ENCODE results near the gene ISL1.

ISL1 gene

DNA sequence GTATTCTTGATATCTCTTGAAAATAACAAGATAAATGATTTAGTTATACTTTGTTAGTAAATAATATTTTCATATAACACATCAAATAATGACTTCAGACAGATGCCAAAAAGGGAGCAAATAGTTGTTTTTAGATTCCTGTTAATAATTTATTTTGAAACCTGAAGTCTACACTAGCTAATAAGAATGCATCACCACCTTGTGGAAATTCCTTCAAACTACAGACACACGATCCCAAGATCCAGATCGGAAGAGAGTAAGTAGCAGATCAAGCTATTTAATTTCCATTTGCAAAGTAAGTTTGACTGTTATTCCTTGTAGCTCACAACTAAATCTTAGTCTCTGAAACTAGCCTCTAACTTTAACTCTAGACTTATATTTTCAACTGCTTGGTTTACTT, 35.5 kb upstream of the ISL1 start:
- TF ChIP-seq FOXP2 (optimal IDR thresholded peaks at IDR 0.05; ENCODE audit: borderline replicate concordance, extremely low read depth, extremely low read length, insufficient read depth), result no peak
- no peak for TF ChIP-seq SIN3A (IDR thresholded peaks at IDR 0.05; ENCODE audit: borderline replicate concordance, insufficient read depth, low read length)
- no peak for TF ChIP-seq TAF1 (IDR thresholded peaks at IDR 0.05; ENCODE audit: borderline replicate concordance, insufficient read depth, low read length)
- no peak for TF ChIP-seq POLR2AphosphoS5 (IDR thresholded peaks at IDR 0.05; ENCODE audit: low read depth, low read length)
- TF ChIP-seq, protein P1, sequence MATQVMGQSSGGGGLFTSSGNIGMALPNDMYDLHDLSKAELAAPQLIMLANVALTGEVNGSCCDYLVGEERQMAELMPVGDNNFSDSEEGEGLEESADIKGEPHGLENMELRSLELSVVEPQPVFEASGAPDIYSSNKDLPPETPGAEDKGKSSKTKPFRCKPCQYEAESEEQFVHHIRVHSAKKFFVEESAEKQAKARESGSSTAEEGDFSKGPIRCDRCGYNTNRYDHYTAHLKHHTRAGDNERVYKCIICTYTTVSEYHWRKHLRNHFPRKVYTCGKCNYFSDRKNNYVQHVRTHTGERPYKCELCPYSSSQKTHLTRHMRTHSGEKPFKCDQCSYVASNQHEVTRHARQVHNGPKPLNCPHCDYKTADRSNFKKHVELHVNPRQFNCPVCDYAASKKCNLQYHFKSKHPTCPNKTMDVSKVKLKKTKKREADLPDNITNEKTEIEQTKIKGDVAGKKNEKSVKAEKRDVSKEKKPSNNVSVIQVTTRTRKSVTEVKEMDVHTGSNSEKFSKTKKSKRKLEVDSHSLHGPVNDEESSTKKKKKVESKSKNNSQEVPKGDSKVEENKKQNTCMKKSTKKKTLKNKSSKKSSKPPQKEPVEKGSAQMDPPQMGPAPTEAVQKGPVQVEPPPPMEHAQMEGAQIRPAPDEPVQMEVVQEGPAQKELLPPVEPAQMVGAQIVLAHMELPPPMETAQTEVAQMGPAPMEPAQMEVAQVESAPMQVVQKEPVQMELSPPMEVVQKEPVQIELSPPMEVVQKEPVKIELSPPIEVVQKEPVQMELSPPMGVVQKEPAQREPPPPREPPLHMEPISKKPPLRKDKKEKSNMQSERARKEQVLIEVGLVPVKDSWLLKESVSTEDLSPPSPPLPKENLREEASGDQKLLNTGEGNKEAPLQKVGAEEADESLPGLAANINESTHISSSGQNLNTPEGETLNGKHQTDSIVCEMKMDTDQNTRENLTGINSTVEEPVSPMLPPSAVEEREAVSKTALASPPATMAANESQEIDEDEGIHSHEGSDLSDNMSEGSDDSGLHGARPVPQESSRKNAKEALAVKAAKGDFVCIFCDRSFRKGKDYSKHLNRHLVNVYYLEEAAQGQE (IDR thresholded peaks at IDR 0.05; ENCODE audit: insufficient read depth in 1 of 2, low read depth in 2 of 2, low read length in 2 of 2), result no peak

GRCh38 chr5:51371052-51371451, 12.2 kb upstream of the ISL1 start:
- TF ChIP-seq SIN3A (IDR thresholded peaks at IDR 0.05; ENCODE audit: borderline replicate concordance, insufficient read depth, low read length) (no peak), POLR2AphosphoS5 (IDR thresholded peaks at IDR 0.05; ENCODE audit: low read depth, low read length) (no peak), TAF1 (IDR thresholded peaks at IDR 0.05; ENCODE audit: borderline replicate concordance, insufficient read depth, low read length) (no peak), FOXP2 (optimal IDR thresholded peaks at IDR 0.05; ENCODE audit: borderline replicate concordance, extremely low read depth, extremely low read length, insufficient read depth) (no peak)
- TF ChIP-seq, protein P1 (IDR thresholded peaks at IDR 0.05; ENCODE audit: insufficient read depth in 1 of 2, low read depth in 2 of 2, low read length in 2 of 2), result no peak

- TF ChIP-seq TAF1 (IDR thresholded peaks at IDR 0.05; ENCODE audit: borderline replicate concordance, insufficient read depth, low read length) (no peak), SIN3A (IDR thresholded peaks at IDR 0.05; ENCODE audit: borderline replicate concordance, insufficient read depth, low read length) (no peak), POLR2AphosphoS5 (IDR thresholded peaks at IDR 0.05; ENCODE audit: low read depth, low read length) (no peak), FOXP2 (optimal IDR thresholded peaks at IDR 0.05; ENCODE audit: borderline replicate concordance, extremely low read depth, extremely low read length, insufficient read depth) (no peak)
- TF ChIP-seq, protein P1 (IDR thresholded peaks at IDR 0.05; ENCODE audit: insufficient read depth in 1 of 2, low read depth in 2 of 2, low read length in 2 of 2), result no peak
Measured at GRCh38 chr5:51373880-51374523, 9.2 kb upstream of the ISL1 start.

DNA sequence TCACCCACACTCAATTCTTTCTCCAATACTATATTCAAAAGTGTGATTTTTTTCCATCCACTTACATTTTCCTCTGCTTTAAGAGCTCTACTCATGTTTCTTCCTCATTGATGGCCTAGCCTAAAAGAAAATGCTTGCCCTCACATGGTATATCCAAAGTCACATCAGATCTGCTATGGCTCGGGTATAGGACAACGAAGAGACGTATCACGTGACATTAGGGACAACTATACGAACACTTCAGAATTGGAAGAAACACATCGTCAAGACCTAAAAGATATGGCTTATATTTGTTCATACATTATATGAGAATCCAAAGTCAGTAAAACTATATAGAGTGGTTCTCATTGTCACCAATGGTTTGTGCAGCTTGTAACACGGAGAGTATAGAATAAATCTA, 8.2 kb upstream of the ISL1 start:
- TF ChIP-seq, protein P1 (IDR thresholded peaks at IDR 0.05; ENCODE audit: insufficient read depth in 1 of 2, low read depth in 2 of 2, low read length in 2 of 2), result no peak
- no peak for TF ChIP-seq SIN3A (IDR thresholded peaks at IDR 0.05; ENCODE audit: borderline replicate concordance, insufficient read depth, low read length)

DNA sequence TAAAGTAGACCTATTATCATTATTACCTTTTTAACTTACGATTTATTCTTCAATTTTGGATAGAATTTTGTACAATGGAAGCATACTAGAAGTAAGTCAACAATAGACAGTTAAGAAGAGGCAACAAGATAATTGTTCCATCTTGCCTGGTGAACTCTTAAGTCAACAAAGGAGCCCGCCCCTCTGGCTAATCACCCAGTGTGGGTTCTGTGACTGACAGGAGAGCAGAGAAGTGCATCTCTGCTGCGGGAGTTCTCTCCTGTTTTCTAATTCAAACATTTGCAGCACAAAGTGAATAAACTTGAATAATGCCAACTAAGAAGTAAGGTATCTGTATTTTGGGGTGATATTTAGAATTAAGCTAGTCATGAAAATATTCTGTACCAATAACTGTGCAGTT, 6.7 kb upstream of the ISL1 start:
- TF ChIP-seq POLR2AphosphoS5 (IDR thresholded peaks at IDR 0.05; ENCODE audit: low read depth, low read length) (no peak), SIN3A (IDR thresholded peaks at IDR 0.05; ENCODE audit: borderline replicate concordance, insufficient read depth, low read length) (no peak), TAF1 (IDR thresholded peaks at IDR 0.05; ENCODE audit: borderline replicate concordance, insufficient read depth, low read length) (no peak), FOXP2 (optimal IDR thresholded peaks at IDR 0.05; ENCODE audit: borderline replicate concordance, extremely low read depth, extremely low read length, insufficient read depth) (no peak)
